LNCaP clone FGC (cell line): ENCODE results near the gene ZNF48.

ENCODE experiments used
- DNase-seq: peaks from one replicate; pipeline ENCODE4 v3.0.0-alpha.2; 2011; ENCODE audit warnings: low read depth
- H3K4me3 ChIP-seq: 2 replicates; pipeline ENCODE4 v1.5.1; 2011; ENCODE audit warnings: mild to moderate bottlenecking, low read depth, low read length, control low read depth
- CTCF ChIP-seq: IDR thresholded peaks from 2 replicates; pipeline ENCODE4 v1.5.1; 2012; ENCODE audit warnings: mild to moderate bottlenecking; ENCODE audit not compliant: control insufficient read depth, insufficient read depth; ENCODE audit errors: extremely low read depth

Gene ZNF48

GRCh38 chr16:30437511-30438046 is 42.4 kb downstream of the ZNF48 start:
- H3K4me3 ChIP-seq = no peak overlapping the region
- no peak for TF ChIP-seq CTCF
- peak; percentile 98 for DNase-seq

GRCh38 chr16:30438835-30439234 is 43.6 kb downstream of the ZNF48 start:
- no peak for DNase-seq
- H3K4me3 ChIP-seq = no peak overlapping the region
- no peak for TF ChIP-seq CTCF

- DNase-seq = no peak
- H3K4me3 ChIP-seq = no peak overlapping the region
- TF ChIP-seq CTCF = no peak
These were observed 44.6 kb downstream of the ZNF48 start for GRCh38 chr16:30439720-30440348.

GRCh38 chr16:30443631-30444030 is 48.4 kb downstream of the ZNF48 start:
- no peak for TF ChIP-seq CTCF
- no peak overlapping the region for H3K4me3 ChIP-seq
- no peak for DNase-seq

- no peak for DNase-seq
- H3K4me3 ChIP-seq = peak overlapping the region; percentile 96
- no peak for TF ChIP-seq CTCF
These were observed 49.3 kb downstream of the ZNF48 start for GRCh38 chr16:30444231-30445148.

- no peak for TF ChIP-seq CTCF
- no peak for DNase-seq
- H3K4me3 ChIP-seq = peak overlapping the region; percentile 96
These were observed 49.9 kb downstream of the ZNF48 start for GRCh38 chr16:30445149-30445407.
